Measurements from ENCODE around the gene APBA2. TPM values are rescaled to one million over a fixed set of nuclear protein-coding genes. Genes with fewer than 3 reads are reported as not detected.

Gene APBA2
- total and polyA plus RNA-seq, 10 of the 15 experiments (the other 5 are each of a cell fraction or from before 2014, with no cell fraction given) = 0.06 to 0.26 (median 0.07) TPM; not detected in 7

DNA sequence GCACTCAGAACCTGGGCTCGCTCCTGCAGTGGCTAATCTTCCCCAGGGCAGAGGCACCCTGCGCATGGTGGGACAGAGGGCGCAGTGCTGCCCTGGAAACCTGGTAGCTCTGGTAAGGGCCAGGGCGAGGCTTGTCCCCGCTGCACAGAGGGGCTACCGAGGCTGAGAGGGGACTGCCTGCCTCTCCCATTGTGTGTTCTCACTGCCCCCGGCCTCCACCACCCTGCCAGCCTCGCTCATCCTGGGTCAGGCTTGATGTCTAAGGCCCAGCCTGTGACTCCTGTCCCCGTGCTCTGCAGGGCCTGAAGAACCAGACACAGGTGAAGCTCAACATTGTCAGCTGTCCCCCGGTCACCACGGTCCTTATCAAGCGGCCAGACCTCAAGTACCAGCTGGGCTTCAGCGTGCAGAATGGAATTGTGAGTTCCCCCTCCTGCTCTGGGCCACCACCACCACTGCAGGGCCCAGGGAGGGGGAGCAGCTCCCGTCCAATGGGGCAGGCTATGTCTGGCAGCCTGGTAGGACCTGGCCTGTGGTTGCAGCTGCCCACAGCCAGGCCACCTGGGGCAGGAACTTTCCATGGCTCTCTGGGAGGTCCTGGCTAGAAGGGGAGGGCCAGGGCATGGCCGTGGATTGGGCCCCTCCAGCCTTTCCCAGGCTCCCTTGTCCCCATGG, 222.3 kb downstream of the APBA2 start:
- ChIA-PET RAD21 (ENCODE audit: unreplicated experiment) (no interaction called here), CTCF (interaction anchor here (0.6 kb wide), 1 partner anchor 722 kb away, joined by 3 read pairs; no protein-coding TSS in a partner anchor), POLR2A (no interaction called here), SMC1A (ENCODE audit: uncharacterized antibody, unreplicated experiment) (no interaction called here)
- no peak for DNase-seq (ENCODE audit: low read depth, low spot score)
- H3K4me1 ChIP-seq (ENCODE audit: control insufficient read depth, insufficient read depth, low read length) = no peaks in the 10 kb centered on the region
- ATAC-seq = no peak
- no peaks in the 10 kb centered on the region for H3K9me3 ChIP-seq (replicated peaks; ENCODE audit: control insufficient read depth, insufficient read depth, low read length)
- no peaks in the 10 kb centered on the region for H3K79me2 ChIP-seq (ENCODE audit: control insufficient read depth, insufficient read depth, low read length)
- no peak overlapping the region for H3K9ac ChIP-seq (ENCODE audit: control insufficient read depth, insufficient read depth, low read length)
- TF ChIP-seq RCOR1 (conservative IDR thresholded peaks at IDR 0.05; ENCODE audit: low read depth, low read length) (no peak), CBX5 (IDR thresholded peaks at IDR 0.05; ENCODE audit: low read depth) (no peak), JUND (IDR thresholded peaks at IDR 0.05; ENCODE audit: low read depth, low read length) (no peak), SIN3A (IDR thresholded peaks at IDR 0.05; ENCODE audit: low read depth, low read length) (no peak), ZZZ3 (IDR thresholded peaks at IDR 0.05; ENCODE audit: control insufficient read depth, insufficient read length, low read depth) (no peak), ZNF622 (IDR thresholded peaks at IDR 0.05) (no peak), LARP7 (IDR thresholded peaks at IDR 0.05) (no peak), ATF7 (IDR thresholded peaks at IDR 0.05; ENCODE audit: low read depth) (no peak), KLF5 (IDR thresholded peaks at IDR 0.05; ENCODE audit: partially characterized antibody) (no peak), ZSCAN29 (IDR thresholded peaks at IDR 0.05) (no peak), HDAC2 (IDR thresholded peaks at IDR 0.05) (no peak)
- TF ChIP-seq, protein P1, sequence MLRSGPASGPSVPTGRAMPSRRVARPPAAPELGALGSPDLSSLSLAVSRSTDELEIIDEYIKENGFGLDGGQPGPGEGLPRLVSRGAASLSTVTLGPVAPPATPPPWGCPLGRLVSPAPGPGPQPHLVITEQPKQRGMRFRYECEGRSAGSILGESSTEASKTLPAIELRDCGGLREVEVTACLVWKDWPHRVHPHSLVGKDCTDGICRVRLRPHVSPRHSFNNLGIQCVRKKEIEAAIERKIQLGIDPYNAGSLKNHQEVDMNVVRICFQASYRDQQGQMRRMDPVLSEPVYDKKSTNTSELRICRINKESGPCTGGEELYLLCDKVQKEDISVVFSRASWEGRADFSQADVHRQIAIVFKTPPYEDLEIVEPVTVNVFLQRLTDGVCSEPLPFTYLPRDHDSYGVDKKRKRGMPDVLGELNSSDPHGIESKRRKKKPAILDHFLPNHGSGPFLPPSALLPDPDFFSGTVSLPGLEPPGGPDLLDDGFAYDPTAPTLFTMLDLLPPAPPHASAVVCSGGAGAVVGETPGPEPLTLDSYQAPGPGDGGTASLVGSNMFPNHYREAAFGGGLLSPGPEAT (IDR thresholded peaks at IDR 0.05; ENCODE audit: low read depth) = no peak
- TF ChIP-seq, protein P2, sequence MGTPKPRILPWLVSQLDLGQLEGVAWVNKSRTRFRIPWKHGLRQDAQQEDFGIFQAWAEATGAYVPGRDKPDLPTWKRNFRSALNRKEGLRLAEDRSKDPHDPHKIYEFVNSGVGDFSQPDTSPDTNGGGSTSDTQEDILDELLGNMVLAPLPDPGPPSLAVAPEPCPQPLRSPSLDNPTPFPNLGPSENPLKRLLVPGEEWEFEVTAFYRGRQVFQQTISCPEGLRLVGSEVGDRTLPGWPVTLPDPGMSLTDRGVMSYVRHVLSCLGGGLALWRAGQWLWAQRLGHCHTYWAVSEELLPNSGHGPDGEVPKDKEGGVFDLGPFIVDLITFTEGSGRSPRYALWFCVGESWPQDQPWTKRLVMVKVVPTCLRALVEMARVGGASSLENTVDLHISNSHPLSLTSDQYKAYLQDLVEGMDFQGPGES (IDR thresholded peaks at IDR 0.05) = no peak
- intact Hi-C loops (cut with micrococcal nuclease; ENCODE audit: unreplicated experiment) = no loop called here
- BruUV-seq (replicated peaks) = no TSS peak
- no peak overlapping the region for H3K4me2 ChIP-seq (ENCODE audit: control insufficient read depth, insufficient read depth)
- no peaks in the 10 kb centered on the region for H3K36me3 ChIP-seq (ENCODE audit: control insufficient read depth in 2 of 2, insufficient read depth in 2 of 2, low read length in 1 of 2)
- WGBS (ENCODE audit: insufficient coverage, insufficient replicate concordance, low lambda C conversion rate, missing lambda C conversion rate) = 15% methylated on average over 15 of the region's 15 CpGs
- no peak overlapping the region for H3K4me3 ChIP-seq
- H4K20me1 ChIP-seq (ENCODE audit: control insufficient read depth, insufficient read depth) = no peaks in the 10 kb centered on the region
- H2AFZ ChIP-seq (ENCODE audit: control insufficient read depth, low read depth, low read length) = no peak overlapping the region
- FAIRE-seq = no peak
- H3K27ac ChIP-seq (ENCODE audit: control insufficient read depth, insufficient read depth) = no peak overlapping the region
- H3K27me3 ChIP-seq (replicated peaks in 1 of 2; ENCODE audit: control insufficient read depth in 2 of 2, insufficient read depth in 2 of 2, low read length in 1 of 2) = no peaks in the 10 kb centered on the region
- in situ Hi-C loops (cut with MboI) = loop anchor here (25.0 kb wide), 1 partner anchor 954 kb away; no protein-coding TSS in a partner anchor
